ENCODE measurements around the gene RNASEH2B. TPM values are rescaled to one million over a fixed set of nuclear protein-coding genes. Genes with fewer than 3 reads are reported as not detected.

RNASEH2B gene
- total and polyA plus RNA-seq, 8 donors = 19.0 to 41.6 (median 23.3) TPM

- H3K36me3 ChIP-seq = no peaks in the 10 kb centered on the region
- intact Hi-C loops (cut with DNase I) = no loop called here
- H3K27me3 ChIP-seq = no peaks in the 10 kb centered on the region
- DNase-seq (no peak), FAIRE-seq (no peak), ATAC-seq (no peak)
- no peak overlapping the region for H3K27ac ChIP-seq
- no peaks in the 10 kb centered on the region for H3K4me1 ChIP-seq
- no peak for TF ChIP-seq CTCF (IDR thresholded peaks at IDR 0.05)
- H3K9me3 ChIP-seq = no peaks in the 10 kb centered on the region
- H3K4me3 ChIP-seq = no peak overlapping the region
- WGBS, 2 donors = 56 to 65% methylated on average over 1 of the region's 1 CpG
These were observed 11.3 kb upstream of the RNASEH2B start for GRCh38 chr13:50898338-50898737.

- no peak for FAIRE-seq
- no peaks in the 10 kb centered on the region for H3K9me3 ChIP-seq
- no peaks in the 10 kb centered on the region for H3K27me3 ChIP-seq
- H3K4me1 ChIP-seq = no peaks in the 10 kb centered on the region
- no peak for TF ChIP-seq CTCF (IDR thresholded peaks at IDR 0.05)
- ATAC-seq = no peak
- H3K4me3 ChIP-seq = no peak overlapping the region
- no peak for DNase-seq
- intact Hi-C loops (cut with DNase I) = no loop called here
- H3K36me3 ChIP-seq = no peaks in the 10 kb centered on the region
- H3K27ac ChIP-seq = no peak overlapping the region
- 89 to 98% methylated on average over 2 of the region's 2 CpGs for WGBS, 2 donors
These were observed 7.9 kb upstream of the RNASEH2B start for GRCh38 chr13:50901701-50902100.

- Histone ChIP-seq H3K9me3 (no peaks in the 10 kb centered on the region), H3K27me3 (no peaks in the 10 kb centered on the region), H3K36me3 (no peaks in the 10 kb centered on the region), H3K4me1 (no peaks in the 10 kb centered on the region), H3K27ac (no peak overlapping the region), H3K4me3 (no peak overlapping the region)
- WGBS, 2 donors = 44 to 50% methylated on average over 4 of the region's 4 CpGs
- no peak for FAIRE-seq
- no peak for TF ChIP-seq CTCF (IDR thresholded peaks at IDR 0.05)
- intact Hi-C loops (cut with DNase I) = no loop called here
- no peak for ATAC-seq
- no peak for DNase-seq
These were observed 4.3 kb upstream of the RNASEH2B start for GRCh38 chr13:50905256-50905655.

- no peak overlapping the region for H3K4me3 ChIP-seq
- no peak overlapping the region for H3K27ac ChIP-seq
- intact Hi-C loops (cut with DNase I) = no loop called here
- H3K9me3 ChIP-seq = no peaks in the 10 kb centered on the region
- FAIRE-seq (no peak), DNase-seq (no peak), ATAC-seq (no peak)
- no peak for TF ChIP-seq CTCF (IDR thresholded peaks at IDR 0.05)
- H3K36me3 ChIP-seq = no peaks in the 10 kb centered on the region
- peaks cover 0 to 17% (median 16%) of the 10 kb centered on the region in 3 donors for H3K4me1 ChIP-seq
- no peaks in the 10 kb centered on the region for H3K27me3 ChIP-seq
- 87 to 92% methylated on average over 7 of the region's 7 CpGs for WGBS, 2 donors
These were observed 1.8 kb upstream of the RNASEH2B start for GRCh38 chr13:50907781-50908180.

- DNase-seq (no peak), FAIRE-seq (no peak), ATAC-seq (no peak)
- no peaks in the 10 kb centered on the region for H3K9me3 ChIP-seq
- H3K27me3 ChIP-seq = no peaks in the 10 kb centered on the region
- TF ChIP-seq CTCF (IDR thresholded peaks at IDR 0.05) = no peak
- no peaks in the 10 kb centered on the region for H3K36me3 ChIP-seq
- intact Hi-C loops (cut with DNase I) = no loop called here
- H3K4me1 ChIP-seq = peaks cover 0 to 17% (median 16%) of the 10 kb centered on the region in 3 donors
- 79 to 82% methylated on average over 4 of the region's 4 CpGs for WGBS, 2 donors
- no peak overlapping the region for H3K4me3 ChIP-seq
- no peak overlapping the region for H3K27ac ChIP-seq
These were observed 1.2 kb upstream of the RNASEH2B start for GRCh38 chr13:50908371-50908770.

Measured in pancreas (tissue), 10 donors.